Cardiac fibroblast (primary cell): Measurements from ENCODE around the gene CD34.

Experiments used
- DNase-seq, 2 donors: peaks; one replicate each; pipeline versions ENCODE4 v3.0.0 to v3.0.0-alpha.2; 2010; ENCODE audit warnings: low read depth in 2 of 2
- H3K4me3 ChIP-seq, 2 donors: replicated peaks in 1 of 2; 1 replicate in 1 of 2; 2 replicates in 1 of 2; pipeline ENCODE4 v1.5.1; 2011; ENCODE audit warnings: low read depth in 2 of 2, low read length in 2 of 2, mild to moderate bottlenecking in 2 of 2, moderate library complexity in 1 of 2
- CTCF ChIP-seq: IDR thresholded peaks from one replicate; pipeline ENCODE4 v1.5.1; 2011; ENCODE audit warnings: low read depth, mild to moderate bottlenecking, low read length, inconsistent platforms

Gene CD34

GRCh38 chr1:207921321-207921720 is 10.4 kb upstream of the CD34 start:
- no peak for DNase-seq
- H3K4me3 ChIP-seq, result no peak overlapping the region
- no peak for TF ChIP-seq CTCF

GRCh38 chr1:207920444-207921021 is 9.6 kb upstream of the CD34 start:
- TF ChIP-seq CTCF, result no peak
- no peak for DNase-seq
- H3K4me3 ChIP-seq, result no peak overlapping the region

GRCh38 chr1:207919523-207920170 is 8.7 kb upstream of the CD34 start:
- no peak overlapping the region for H3K4me3 ChIP-seq
- DNase-seq, result peak in 1 of 2 donors; percentile 59
- no peak for TF ChIP-seq CTCF

GRCh38 chr1:207918581-207918980 is 7.7 kb upstream of the CD34 start:
- no peak for TF ChIP-seq CTCF
- no peak for DNase-seq
- H3K4me3 ChIP-seq, result no peak overlapping the region

- no peak for TF ChIP-seq CTCF
- DNase-seq, result no peak
- no peak overlapping the region for H3K4me3 ChIP-seq
Observed at GRCh38 chr1:207918011-207918410, 7.1 kb upstream of the CD34 start.

- no peak for TF ChIP-seq CTCF
Observed at GRCh38 chr1:207917080-207917479, 6.2 kb upstream of the CD34 start.

GRCh38 chr1:207913951-207914350 is 3.0 kb upstream of the CD34 start:
- no peak for DNase-seq
- no peak overlapping the region for H3K4me3 ChIP-seq
- no peak for TF ChIP-seq CTCF

More at GRCh38 chr1:207917080-207917479, 6.2 kb upstream of the CD34 start:
- no peak overlapping the region for H3K4me3 ChIP-seq
- no peak for DNase-seq
